HG02943 (cell line): ENCODE data around the gene ZMIZ1.
A peak's percentile ranks its signal among the peaks of the same experiment; 100 is the strongest.

ENCODE experiments used
- ATAC-seq: cut with Tn5 transposase; IDR thresholded peaks from one replicate; pipeline ENCODE4 v1.9.1; 2021; ENCODE audit warnings: mild to moderate bottlenecking, low read depth, moderate library complexity; ENCODE audit not compliant: unreplicated experiment

The ZMIZ1 gene

GRCh38 chr10:79145517-79146470 lies 77.0 kb downstream of the ZMIZ1 start:
- no peak for ATAC-seq

- no peak for ATAC-seq
Measured at GRCh38 chr10:79146611-79147130, 77.9 kb downstream of the ZMIZ1 start.

- no peak for ATAC-seq
Measured at GRCh38 chr10:79147306-79147705, 78.5 kb downstream of the ZMIZ1 start.

- no peak for ATAC-seq
Measured at GRCh38 chr10:79147796-79148451, 79.2 kb downstream of the ZMIZ1 start.

GRCh38 chr10:79148452-79149344 lies 79.9 kb downstream of the ZMIZ1 start:
- no peak for ATAC-seq

GRCh38 chr10:79149345-79149661 lies 80.5 kb downstream of the ZMIZ1 start:
- ATAC-seq = no peak

- peak; percentile 68 for ATAC-seq
Measured at GRCh38 chr10:79149662-79150443, 81.1 kb downstream of the ZMIZ1 start.

GRCh38 chr10:79150444-79150754 lies 81.6 kb downstream of the ZMIZ1 start:
- no peak for ATAC-seq

GRCh38 chr10:79152423-79152817 lies 83.7 kb downstream of the ZMIZ1 start:
- no peak for ATAC-seq

- no peak for ATAC-seq
Measured at GRCh38 chr10:79153745-79154144, 85.0 kb downstream of the ZMIZ1 start.

- ATAC-seq = no peak
Measured at GRCh38 chr10:79155301-79156081, 86.7 kb downstream of the ZMIZ1 start.

GRCh38 chr10:79156334-79157274 lies 87.8 kb downstream of the ZMIZ1 start:
- no peak for ATAC-seq

GRCh38 chr10:79158004-79158340 lies 89.2 kb downstream of the ZMIZ1 start:
- no peak for ATAC-seq

- no peak for ATAC-seq
Measured at GRCh38 chr10:79158402-79159097, 89.8 kb downstream of the ZMIZ1 start.

GRCh38 chr10:79159141-79159651 lies 90.4 kb downstream of the ZMIZ1 start:
- no peak for ATAC-seq

GRCh38 chr10:79159785-79160184 lies 91.0 kb downstream of the ZMIZ1 start:
- no peak for ATAC-seq

- ATAC-seq = no peak
Measured at GRCh38 chr10:79160191-79160590, 91.4 kb downstream of the ZMIZ1 start.

- ATAC-seq = no peak
Measured at GRCh38 chr10:79161557-79161956, 92.8 kb downstream of the ZMIZ1 start.
